HCT116 (cell line): ENCODE data around the gene PYGL. TPM values are rescaled to one million over a fixed set of nuclear protein-coding genes. Genes with fewer than 3 reads are reported as not detected.

Experiments used
- ATAC-seq: fragments of 200-7000 bp; cut with Tn5 transposase; 2 replicates; pipeline ENCODE4 v1.9.1; 2020; ENCODE audit warnings: mild to moderate bottlenecking, moderate library complexity
- BruUV-seq: library from RNA; stranded (reverse); fragments of 400-500 nt; replicated peaks from 2 replicates; lab custom pipeline; 2021; lab: Mats Ljungman, UMichigan
- CTCF ChIA-PET: fragments of 300-600 bp; sonication (Branson Sonifier 250); formaldehyde crosslinking; loops from one replicate; lab custom pipeline; 2021; ENCODE audit warnings: antibody characterized with exemption; lab: Charles Lee
- POLR2A ChIA-PET: fragments of 300-600, 350-600 bp; sonication (Branson Sonifier 250); formaldehyde crosslinking; loops from one replicate; lab custom pipeline; 2021; ENCODE audit warnings: antibody characterized with exemption; lab: Charles Lee
- RAD21 ChIA-PET, 2 experiments: fragments of 300-600 bp; sonication (Branson Sonifier 250); formaldehyde crosslinking; loops; one replicate each; lab custom pipeline; 2023; ENCODE audit warnings: low total read pairs in 2 of 2; ENCODE audit not compliant: uncharacterized antibody in 2 of 2, unreplicated experiment in 2 of 2, low non-redundant PET in 1 of 2; lab: Charles Lee
- DNase-seq: peaks from one replicate; pipeline ENCODE4 v3.0.0-alpha.2; 2010; ENCODE audit warnings: low read depth, low spot score
- H2AFZ ChIP-seq: fragments of 200-600 bp; shearing (Covaris generic), sonication (generic); 2 replicates; pipeline ENCODE4 v1.6.1; 2017; ENCODE audit warnings: low read depth, mixed run types, mixed read lengths, antibody characterized with exemption, low read length; ENCODE audit not compliant: poor library complexity, severe bottlenecking
- H3K27ac ChIP-seq: 2 replicates; pipeline ENCODE4 v1.5.1; 2012; ENCODE audit warnings: low read depth, low read length
- H3K27me3 ChIP-seq: fragments of 200-600 bp; sonication (generic); 2 replicates; pipeline ENCODE4 v1.6.1; 2016; ENCODE audit warnings: mixed run types, low read length, mixed read lengths; ENCODE audit not compliant: insufficient read depth
- H3K36me3 ChIP-seq, 2 experiments: fragments of 200-500 bp in 1 of 2; fragments of 200-600 bp in 1 of 2; sonication (Bioruptor generic) in 1 of 2; sonication (generic) in 1 of 2; 2 replicates each; pipeline versions ENCODE4 v1.5.1 to v1.6.1; 2014 to 2016; ENCODE audit warnings: low read length in 2 of 2, inconsistent platforms in 1 of 2, mixed read lengths in 1 of 2, mixed run types in 1 of 2; ENCODE audit not compliant: insufficient read depth in 2 of 2, control insufficient read depth in 1 of 2
- H3K4me1 ChIP-seq, 2 experiments: fragments of 200-600 bp in 1 of 2; sonication (generic) in 1 of 2; 2 replicates each; pipeline versions ENCODE4 v1.5.1 to v1.6.1; 2012 to 2017; ENCODE audit warnings: low read length in 2 of 2, inconsistent platforms in 1 of 2, mild to moderate bottlenecking in 1 of 2, mixed read lengths in 1 of 2, mixed run types in 1 of 2, moderate library complexity in 1 of 2; ENCODE audit not compliant: insufficient read depth in 2 of 2, control insufficient read depth in 1 of 2
- H3K4me2 ChIP-seq: fragments of 200-600 bp; sonication (generic); 2 replicates; pipeline ENCODE4 v1.6.1; 2017; ENCODE audit warnings: mixed run types, low read length, mixed read lengths
- H3K4me3 ChIP-seq, 2 experiments: fragments of 200-600 bp in 1 of 2; sonication (generic) in 1 of 2; replicated peaks in 1 of 2; 2 replicates each; pipeline ENCODE4 v1.5.1; 2011 to 2016; ENCODE audit warnings: low read length in 2 of 2, control low read depth in 1 of 2, low read depth in 1 of 2, mild to moderate bottlenecking in 1 of 2, mixed read lengths in 1 of 2, mixed run types in 1 of 2
- H3K79me2 ChIP-seq: fragments of 200-600 bp; sonication (generic); 2 replicates; pipeline ENCODE4 v1.6.1; 2017; ENCODE audit warnings: mild to moderate bottlenecking, mixed run types, low read length, moderate library complexity, mixed read lengths; ENCODE audit not compliant: insufficient read depth
- H3K9ac ChIP-seq: fragments of 200-600 bp; sonication (generic); 2 replicates; pipeline ENCODE4 v1.6.1; 2016; ENCODE audit warnings: low read length, mixed read lengths
- H3K9me2 ChIP-seq: fragments of 200-600 bp; sonication (generic), shearing (Covaris generic); 2 replicates; pipeline ENCODE4 v1.6.1; 2017; ENCODE audit warnings: mixed run types, mild to moderate bottlenecking, moderate library complexity; ENCODE audit not compliant: insufficient read depth
- H3K9me3 ChIP-seq, 2 experiments: fragments of 200-500 bp in 1 of 2; fragments of 200-600 bp in 1 of 2; sonication (Bioruptor generic) in 1 of 2; sonication (generic) in 1 of 2; 2 replicates each; pipeline ENCODE4 v1.6.1; 2014 to 2017; ENCODE audit warnings: low read length in 2 of 2, mixed read lengths in 2 of 2, inconsistent platforms in 1 of 2, low read depth in 1 of 2, mild to moderate bottlenecking in 1 of 2, mixed run types in 1 of 2, moderate library complexity in 1 of 2; ENCODE audit not compliant: control insufficient read depth in 1 of 2, insufficient read depth in 1 of 2
- H4K20me1 ChIP-seq: fragments of 200-600 bp; sonication (generic), shearing (Covaris generic); 2 replicates; pipeline ENCODE4 v1.6.1; 2017; ENCODE audit warnings: mixed run types, mild to moderate bottlenecking, moderate library complexity; ENCODE audit not compliant: insufficient read depth
- CBX3 ChIP-seq: IDR thresholded peaks from 2 replicates; pipeline ENCODE4 v1.6.1; 2012; ENCODE audit warnings: low read depth
- CEBPB ChIP-seq: IDR thresholded peaks from 2 replicates; pipeline ENCODE4 v1.6.1; 2012; ENCODE audit warnings: low read depth
- CTCF ChIP-seq, 3 experiments: fragments of 200-600 bp in 1 of 3; sonication (generic) in 1 of 3; IDR thresholded peaks in 2 of 3; conservative IDR thresholded peaks in 1 of 3; 2 replicates each; pipeline ENCODE4 v1.5.1; 2012 to 2017; ENCODE audit warnings: low read depth in 2 of 3, low read length in 2 of 3, antibody characterized with exemption in 1 of 3, borderline replicate concordance in 1 of 3, control low read depth in 1 of 3, mild to moderate bottlenecking in 1 of 3, mixed read lengths in 1 of 3, mixed run types in 1 of 3, moderate library complexity in 1 of 3; ENCODE audit not compliant: insufficient read depth in 1 of 3
- EZH2 ChIP-seq: fragments of 200-600 bp; sonication (generic); IDR thresholded peaks from 2 replicates; pipeline ENCODE4 v1.6.1; 2017; ENCODE audit warnings: antibody characterized with exemption, mixed run types
- EZH2phosphoT487 ChIP-seq: fragments of 200-600 bp; IDR thresholded peaks from 2 replicates; pipeline ENCODE4 v1.6.1; 2018; ENCODE audit warnings: antibody characterized with exemption, borderline replicate concordance
- FOSL1 ChIP-seq: IDR thresholded peaks from 2 replicates; pipeline ENCODE4 v1.6.1; 2012; ENCODE audit warnings: low read depth
- JUND ChIP-seq: IDR thresholded peaks from 2 replicates; pipeline ENCODE4 v1.6.1; 2012
- MAX ChIP-seq: IDR thresholded peaks from 2 replicates; pipeline ENCODE4 v1.6.1; 2012
- POLR2A ChIP-seq: IDR thresholded peaks from 2 replicates; pipeline ENCODE4 v1.7.0; 2011; ENCODE audit warnings: borderline replicate concordance; ENCODE audit not compliant: insufficient read depth, insufficient read length; ENCODE audit errors: extremely low read depth
- POLR2AphosphoS5 ChIP-seq: IDR thresholded peaks from 2 replicates; pipeline ENCODE4 v1.6.1; 2011; ENCODE audit warnings: mild to moderate bottlenecking, low read depth, low read length, moderate library complexity
- RAD21 ChIP-seq: IDR thresholded peaks from 2 replicates; pipeline ENCODE4 v1.6.1; 2012; ENCODE audit warnings: low read depth, mild to moderate bottlenecking
- SP1 ChIP-seq: IDR thresholded peaks from 2 replicates; pipeline ENCODE4 v1.6.1; 2012; ENCODE audit warnings: low read depth
- SRF ChIP-seq: IDR thresholded peaks from 2 replicates; pipeline ENCODE4 v1.6.1; 2012; ENCODE audit warnings: low read depth
- TCF7L2 ChIP-seq: IDR thresholded peaks from 2 replicates; pipeline ENCODE4 v1.7.0; 2011; ENCODE audit warnings: borderline replicate concordance, inconsistent platforms; ENCODE audit not compliant: insufficient read depth, insufficient read length; ENCODE audit errors: extremely low read depth
- ZBTB33 ChIP-seq: IDR thresholded peaks from 2 replicates; pipeline ENCODE4 v1.6.1; 2011; ENCODE audit warnings: mild to moderate bottlenecking, low read length, moderate library complexity; ENCODE audit not compliant: insufficient replicate concordance; ENCODE audit errors: extremely low read depth
- ZNF274 ChIP-seq: fragments of 200-500 bp; sonication (Bioruptor generic); IDR thresholded peaks from 2 replicates; pipeline ENCODE4 v1.6.1; 2014; ENCODE audit warnings: mild to moderate bottlenecking, low read depth, low read length, inconsistent platforms
- intact Hi-C: fragments of 100-400 bp; cut with micrococcal nuclease; formaldehyde crosslinking; loops from 2 replicates; pipeline ENCODE4 v1.10.0; 2022
- total RNA-seq: library from RNA; stranded (reverse); gene quantifications from one replicate; pipeline ENCODE4 v1.2.1, GENCODE V29; 2021; ENCODE audit not compliant: unreplicated experiment

The PYGL gene
- total RNA-seq, 1 experiment from 2014 or later, result 173 TPM

- Histone ChIP-seq H4K20me1 (no peaks in the 10 kb centered on the region), H3K4me3 (no peak overlapping the region), H3K27ac (no peak overlapping the region), H2AFZ (no peak overlapping the region), H3K27me3 (no peaks in the 10 kb centered on the region), H3K4me2 (no peak overlapping the region), H3K4me1 (peaks cover 8 to 9% of the 10 kb centered on the region in 2 experiments; a peak in 2 of 4 replicates), H3K9me2 (no peaks in the 10 kb centered on the region), H3K9me3 (no peaks in the 10 kb centered on the region), H3K9ac (no peak overlapping the region), H3K36me3 (no peaks in the 10 kb centered on the region), H3K79me2 (no peaks in the 10 kb centered on the region)
- ChIA-PET RAD21 (no interaction called here), POLR2A (no interaction called here), CTCF (no interaction called here)
- TF ChIP-seq MAX, result no peak
- no peak for TF ChIP-seq TCF7L2
- TF ChIP-seq RAD21, result no peak
- no peak for TF ChIP-seq POLR2AphosphoS5
- no peak for TF ChIP-seq SRF
- no peak for TF ChIP-seq ZBTB33
- no peak for TF ChIP-seq JUND
- TF ChIP-seq CBX3, result no peak
- no peak for TF ChIP-seq CTCF (IDR thresholded peaks at IDR 0.05 in 2 of 3, conservative IDR thresholded peaks at IDR 0.05 in 1 of 3; ENCODE audit: borderline replicate concordance in 1 of 3, insufficient read depth in 1 of 3, low read depth in 2 of 3, low read length in 2 of 3)
- TF ChIP-seq CEBPB, result no peak
- no peak for TF ChIP-seq POLR2A
- TF ChIP-seq ZNF274, result no peak
- TF ChIP-seq FOSL1, result no peak
- no peak for TF ChIP-seq EZH2
- no peak for TF ChIP-seq EZH2phosphoT487
- TF ChIP-seq SP1, result no peak
- ATAC-seq (no peak), DNase-seq (no peak)
- intact Hi-C loops, result no loop called here
- BruUV-seq, result no TSS peak
These were observed 20.6 kb upstream of the PYGL start for GRCh38 chr14:50964683-50965390.
